Hepatocyte (in vitro differentiated cells): ENCODE measurements around the gene HCRTR1. TPM values are rescaled to one million over a fixed set of nuclear protein-coding genes. Genes with fewer than 3 reads are reported as not detected.

ENCODE experiments used
- DNase-seq: peaks from one replicate; pipeline ENCODE4 v3.0.0-alpha.2; 2016; ENCODE audit warnings: low spot score
- H2AFZ ChIP-seq: fragments of 200-600 bp; sonication (generic); 2 replicates; pipeline ENCODE4 v1.6.0; 2016; ENCODE audit warnings: antibody characterized with exemption, mild to moderate bottlenecking
- H3K27ac ChIP-seq: fragments of 200-600 bp; sonication (generic); 2 replicates; pipeline ENCODE4 v1.5.1; 2016; ENCODE audit warnings: mild to moderate bottlenecking
- H3K27me3 ChIP-seq: fragments of 200-600 bp; sonication (generic); 2 replicates; pipeline ENCODE4 v1.6.1; 2016
- H3K36me3 ChIP-seq: fragments of 200-600 bp; sonication (generic); replicated peaks from 2 replicates; pipeline ENCODE4 v1.5.1; 2016; ENCODE audit warnings: low read depth; ENCODE audit not compliant: insufficient read depth
- H3K4me1 ChIP-seq: fragments of 200-600 bp; sonication (generic); 2 replicates; pipeline ENCODE4 v1.5.1; 2016; ENCODE audit warnings: mild to moderate bottlenecking, moderate library complexity; ENCODE audit not compliant: insufficient read depth
- H3K4me2 ChIP-seq: fragments of 200-600 bp; sonication (generic); 2 replicates; pipeline ENCODE4 v1.6.0; 2016
- H3K4me3 ChIP-seq: fragments of 200-600 bp; sonication (generic); 2 replicates; pipeline ENCODE4 v1.5.1; 2016; ENCODE audit warnings: mild to moderate bottlenecking
- H3K79me2 ChIP-seq: fragments of 200-600 bp; sonication (generic); 2 replicates; pipeline ENCODE4 v1.6.0; 2017; ENCODE audit warnings: mild to moderate bottlenecking
- H3K9me2 ChIP-seq: fragments of 200-600 bp; sonication (generic); replicated peaks from 2 replicates; pipeline ENCODE4 v1.6.0; 2017; ENCODE audit warnings: mild to moderate bottlenecking; ENCODE audit not compliant: insufficient read depth
- H3K9me3 ChIP-seq: fragments of 200-600 bp; sonication (generic); 2 replicates; pipeline ENCODE4 v1.5.1; 2016; ENCODE audit warnings: low read depth, mild to moderate bottlenecking
- H4K20me1 ChIP-seq: fragments of 200-600 bp; sonication (generic); 2 replicates; pipeline ENCODE4 v1.6.0; 2016; ENCODE audit warnings: mild to moderate bottlenecking; ENCODE audit not compliant: insufficient read depth, poor library complexity, severe bottlenecking
- CTCF ChIP-seq: fragments of 200-600 bp; sonication (generic); IDR thresholded peaks from 2 replicates; pipeline ENCODE4 v1.5.1; 2016; ENCODE audit warnings: antibody characterized with exemption, mild to moderate bottlenecking; ENCODE audit not compliant: poor library complexity
- EZH2 ChIP-seq: fragments of 200-600 bp; sonication (generic); IDR thresholded peaks from 2 replicates; pipeline ENCODE4 v1.6.1; 2016; ENCODE audit warnings: antibody characterized with exemption, mild to moderate bottlenecking, borderline replicate concordance
- EZH2phosphoT487 ChIP-seq: fragments of 200-600 bp; sonication (generic); IDR thresholded peaks from one replicate; pipeline ENCODE4 v1.6.1; 2018; ENCODE audit warnings: antibody characterized with exemption, mild to moderate bottlenecking, low read depth, moderate library complexity; ENCODE audit not compliant: unreplicated experiment, severe bottlenecking
- WGBS: methylation state at CpG from one replicate; pipeline ENCODE4 v1.1.6; 2016; ENCODE audit warnings: low lambda C conversion rate; ENCODE audit errors: missing lambda C conversion rate; 5-methylcytosine and 5-hydroxymethylcytosine counted together
- polyA plus RNA-seq: library from polyadenylated mRNA; unstranded; fragments of >200 nt; fragmentation: Nextera tagmentation; extraction: Ambion mirVana; gene quantifications from 2 replicates; pipeline ENCODE4 v1.2.1, GENCODE V29; 2016
- total RNA-seq: library from RNA; depleted of rRNA; stranded (reverse); fragments of >200 nt; gene quantifications from 2 replicates; pipeline ENCODE4 v1.2.3, GENCODE V29; 2014

HCRTR1 gene
- total and polyA plus RNA-seq, 2 experiments from 2014 or later, result not detected

- H3K9me3 ChIP-seq, result no peaks in the 10 kb centered on the region
- H4K20me1 ChIP-seq, result no peaks in the 10 kb centered on the region
- H3K36me3 ChIP-seq, result no peaks in the 10 kb centered on the region
- TF ChIP-seq EZH2 (no peak), EZH2phosphoT487 (no peak), CTCF (no peak)
- peaks cover 9% of the 10 kb centered on the region for H3K4me1 ChIP-seq
- WGBS, result 79% methylated on average over 4 of the region's 4 CpGs
- no peak overlapping the region for H3K27ac ChIP-seq
- no peak overlapping the region for H3K4me2 ChIP-seq
- H3K4me3 ChIP-seq, result no peak overlapping the region
- no peaks in the 10 kb centered on the region for H3K9me2 ChIP-seq
- H3K79me2 ChIP-seq, result no peaks in the 10 kb centered on the region
- no peak for DNase-seq
- no peak overlapping the region for H2AFZ ChIP-seq
- H3K27me3 ChIP-seq, result no peaks in the 10 kb centered on the region
Observed at GRCh38 chr1:31655756-31656155, 38.3 kb downstream of the HCRTR1 start.

GRCh38 chr1:31657020-31657804, 39.7 kb downstream of the HCRTR1 start:
- no peak overlapping the region for H3K4me2 ChIP-seq
- H3K27ac ChIP-seq, result no peak overlapping the region
- WGBS, result 82% methylated on average over 14 of the region's 14 CpGs
- H3K4me3 ChIP-seq, result no peak overlapping the region
- no peak for TF ChIP-seq EZH2
- TF ChIP-seq CTCF, result no peak
- no peak for TF ChIP-seq EZH2phosphoT487
- H3K79me2 ChIP-seq, result no peaks in the 10 kb centered on the region
- DNase-seq, result no peak
- no peaks in the 10 kb centered on the region for H3K4me1 ChIP-seq
- no peaks in the 10 kb centered on the region for H4K20me1 ChIP-seq
- no peaks in the 10 kb centered on the region for H3K36me3 ChIP-seq
- no peaks in the 10 kb centered on the region for H3K9me3 ChIP-seq
- no peaks in the 10 kb centered on the region for H3K27me3 ChIP-seq
- no peak overlapping the region for H2AFZ ChIP-seq
- H3K9me2 ChIP-seq, result no peaks in the 10 kb centered on the region

- Histone ChIP-seq H3K4me1 (no peaks in the 10 kb centered on the region), H3K27me3 (no peaks in the 10 kb centered on the region), H3K9me2 (no peaks in the 10 kb centered on the region), H3K4me3 (no peak overlapping the region), H3K4me2 (no peak overlapping the region), H3K36me3 (no peaks in the 10 kb centered on the region), H2AFZ (no peak overlapping the region), H3K79me2 (no peaks in the 10 kb centered on the region), H3K9me3 (no peaks in the 10 kb centered on the region), H3K27ac (no peak overlapping the region), H4K20me1 (no peaks in the 10 kb centered on the region)
- DNase-seq, result no peak
- TF ChIP-seq EZH2 (no peak), EZH2phosphoT487 (no peak), CTCF (no peak)
- 97% methylated on average over 12 of the region's 12 CpGs for WGBS
Observed at GRCh38 chr1:31657972-31658510, 40.6 kb downstream of the HCRTR1 start.
